Epidermal melanocyte (primary cell): ENCODE data around the gene CAGE1.

ENCODE experiments used
- DNase-seq: peaks from one replicate; pipeline ENCODE4 v3.0.0; 2011; ENCODE audit warnings: low spot score; ENCODE audit not compliant: insufficient read length

Gene CAGE1

GRCh38 chr6:7389451-7390225 is at the start of gene CAGE1, which contains the start of gene RIOK1:
TSS of gene CAGE1 (minus strand) at chr6:7389742. CDS start at chr6:7387173, 2,569 bp downstream.
TSS of gene RIOK1 (plus strand) at chr6:7389808. CDS start at chr6:7390003, 195 bp downstream.
- peak; percentile 92 for DNase-seq

GRCh38 chr6:7439228-7439627 is 49.7 kb upstream of the CAGE1 start:
- no peak for DNase-seq

GRCh38 chr6:7438011-7438410 is 48.5 kb upstream of the CAGE1 start:
- DNase-seq, result no peak

- no peak for DNase-seq
Observed at GRCh38 chr6:7434672-7435071, 45.1 kb upstream of the CAGE1 start.

GRCh38 chr6:7433121-7433617 is 43.6 kb upstream of the CAGE1 start:
- no peak for DNase-seq

- no peak for DNase-seq
Observed at GRCh38 chr6:7432391-7433120, 43.0 kb upstream of the CAGE1 start.

GRCh38 chr6:7431674-7432390 is 42.3 kb upstream of the CAGE1 start:
- no peak for DNase-seq

- DNase-seq, result no peak
Observed at GRCh38 chr6:7431313-7431673, 41.8 kb upstream of the CAGE1 start.

- no peak for DNase-seq
Observed at GRCh38 chr6:7426447-7427169, 37.1 kb upstream of the CAGE1 start.

- DNase-seq, result no peak
Observed at GRCh38 chr6:7425808-7426190, 36.3 kb upstream of the CAGE1 start.

- DNase-seq, result no peak
Observed at GRCh38 chr6:7424967-7425807, 35.6 kb upstream of the CAGE1 start.

- DNase-seq, result no peak
Observed at GRCh38 chr6:7424058-7424457, 34.5 kb upstream of the CAGE1 start.

GRCh38 chr6:7421066-7421465 is 31.5 kb upstream of the CAGE1 start:
- DNase-seq, result no peak

GRCh38 chr6:7419065-7419464 is 29.5 kb upstream of the CAGE1 start:
- DNase-seq, result no peak

- DNase-seq, result no peak
Observed at GRCh38 chr6:7418238-7418905, 28.8 kb upstream of the CAGE1 start.

GRCh38 chr6:7417684-7418083 is 28.1 kb upstream of the CAGE1 start:
- DNase-seq, result no peak

GRCh38 chr6:7414811-7415210 is 25.3 kb upstream of the CAGE1 start:
- no peak for DNase-seq

- no peak for DNase-seq
Observed at GRCh38 chr6:7413151-7413823, 23.7 kb upstream of the CAGE1 start.

- no peak for DNase-seq
Observed at GRCh38 chr6:7411328-7411727, 21.8 kb upstream of the CAGE1 start.
